Measurements from ENCODE around the gene PMM2.

Gene PMM2

GRCh38 chr16:8798174-8798527, 512 bp downstream of the PMM2 start (continued):
- TF ChIP-seq ZSCAN4 (tag by site-specific recombination; IDR thresholded peaks at IDR 0.05) (no peak), ZNF658 (tag by site-specific recombination; IDR thresholded peaks at IDR 0.05) (no peak), ZNF768 (tag by site-specific recombination; IDR thresholded peaks at IDR 0.05) (peak; percentile 60; the same call in 1 of the 2 replicates), FEZF1 (tag by site-specific recombination; IDR thresholded peaks at IDR 0.05) (no peak), ZNF335 (tag by site-specific recombination; conservative IDR thresholded peaks at IDR 0.05) (peak; percentile 63; the same call in 1 of the 2 replicates), ZNF610 (tag by site-specific recombination; IDR thresholded peaks at IDR 0.05; ENCODE audit: borderline replicate concordance) (0 out of 2 replicates have a peak, but pooled peaks have one; percentile 9)

GRCh38 chr16:8798535-8799157, 1.0 kb downstream of the PMM2 start:
- peaks cover 11 to 43% of the 10 kb centered on the region in 2 experiments; a peak in 2 of 3 replicates for H3K36me3 ChIP-seq (ENCODE audit: control insufficient read depth in 2 of 2, insufficient read depth in 1 of 2, low read length in 2 of 2)
- peak overlapping the region; percentile 87 for H3K4me3 ChIP-seq (ENCODE audit: low read depth, low read length)
- POLR2A ChIA-PET = interaction anchor here (0.6 to 2.0 kb wide), 2 partner anchors 69 to 138 kb away, joined by 3 to 14 read pairs; partner anchors contain the start of gene CARHSP1
- H3K4me1 ChIP-seq (ENCODE audit: control insufficient read depth, insufficient read depth, low read length) = no peaks in the 10 kb centered on the region
- TF ChIP-seq ZNF658 (tag by site-specific recombination; IDR thresholded peaks at IDR 0.05) = no peak
- no peak for TF ChIP-seq ZNF610 (tag by site-specific recombination; IDR thresholded peaks at IDR 0.05; ENCODE audit: borderline replicate concordance)
- TF ChIP-seq PRDM1 (tag by site-specific recombination; IDR thresholded peaks at IDR 0.05) = no peak
- TF ChIP-seq ZSCAN23 (tag by site-specific recombination; IDR thresholded peaks at IDR 0.05) = no peak
- no peak for TF ChIP-seq ZNF292 (tag by site-specific recombination; IDR thresholded peaks at IDR 0.05; ENCODE audit: borderline replicate concordance, low read depth)
- no peak for TF ChIP-seq ZIC2 (tag by site-specific recombination; IDR thresholded peaks at IDR 0.05)
- no peak for TF ChIP-seq ZBTB44 (tag by site-specific recombination; IDR thresholded peaks at IDR 0.05)
- TF ChIP-seq SALL2 (tag by site-specific recombination; IDR thresholded peaks at IDR 0.05; ENCODE audit: borderline replicate concordance) = no peak
- no peak for TF ChIP-seq EGR2 (tag by site-specific recombination; IDR thresholded peaks at IDR 0.05; ENCODE audit: low read depth)
- TF ChIP-seq GLIS1 (tag by site-specific recombination; IDR thresholded peaks at IDR 0.05) = no peak
- no peak for TF ChIP-seq ZNF174 (tag by site-specific recombination; IDR thresholded peaks at IDR 0.05)
- no peak for TF ChIP-seq ELK4 (IDR thresholded peaks at IDR 0.05; ENCODE audit: borderline replicate concordance, low read depth, low read length)
- no peak for TF ChIP-seq ZNF202 (tag by site-specific recombination; IDR thresholded peaks at IDR 0.05; ENCODE audit: borderline replicate concordance)
- CTCF ChIA-PET = interaction anchor here (0.6 to 2.9 kb wide), 3 partner anchors 81 to 230 kb away, joined by 3 to 12 read pairs (median 4); no protein-coding TSS in a partner anchor
- H3K27ac ChIP-seq (ENCODE audit: extremely low read depth, low read depth, low read length) = peak overlapping the region; percentile 40; the same call in 1 of the 2 replicates
- no peaks in the 10 kb centered on the region for H3K9me3 ChIP-seq (ENCODE audit: control insufficient read depth, insufficient read depth, low read depth, low read length)

GRCh38 chr16:8801701-8802100, 4.1 kb downstream of the PMM2 start:
- H3K9me3 ChIP-seq (ENCODE audit: control insufficient read depth, insufficient read depth, low read depth, low read length) = no peaks in the 10 kb centered on the region
- no peak overlapping the region for H3K4me3 ChIP-seq (ENCODE audit: low read depth, low read length)
- POLR2A ChIA-PET = interaction anchor here (1.1 kb wide), 1 partner anchor 67 kb away, joined by 3 read pairs; the partner anchor contains the start of gene CARHSP1
- no peak overlapping the region for H3K27ac ChIP-seq (ENCODE audit: extremely low read depth, low read depth, low read length)
- CTCF ChIA-PET = interaction anchor here (0.6 to 1.2 kb wide), 3 partner anchors 10 to 141 kb away, joined by 3 to 6 read pairs (median 3); partner anchors contain the start of gene CARHSP1
- H3K36me3 ChIP-seq (ENCODE audit: control insufficient read depth in 2 of 2, insufficient read depth in 1 of 2, low read length in 2 of 2) = peaks cover 21 to 62% of the 10 kb centered on the region in 2 experiments; a peak in 2 of 3 replicates
- no peaks in the 10 kb centered on the region for H3K4me1 ChIP-seq (ENCODE audit: control insufficient read depth, insufficient read depth, low read length)
- TF ChIP-seq ZNF211 (tag by site-specific recombination; IDR thresholded peaks at IDR 0.05; ENCODE audit: low read depth) = no peak
- TF ChIP-seq ZNF473 (tag by site-specific recombination; IDR thresholded peaks at IDR 0.05) = no peak
- TF ChIP-seq ZNF777 (tag by site-specific recombination; IDR thresholded peaks at IDR 0.05; ENCODE audit: borderline replicate concordance) = no peak
- no peak for TF ChIP-seq EGR2 (tag by site-specific recombination; IDR thresholded peaks at IDR 0.05; ENCODE audit: low read depth)
- TF ChIP-seq ZNF585B (tag by site-specific recombination; IDR thresholded peaks at IDR 0.05) = no peak
- no peak for TF ChIP-seq ZNF239 (tag by site-specific recombination; IDR thresholded peaks at IDR 0.05)
- TF ChIP-seq ZNF658 (tag by site-specific recombination; IDR thresholded peaks at IDR 0.05) = no peak
- TF ChIP-seq SCRT1 (tag by site-specific recombination; IDR thresholded peaks at IDR 0.05; ENCODE audit: borderline replicate concordance) = no peak
- TF ChIP-seq ZNF513 (tag by site-specific recombination; IDR thresholded peaks at IDR 0.05) = no peak
- no peak for TF ChIP-seq PRDM6 (tag by site-specific recombination; IDR thresholded peaks at IDR 0.05)
